ENCODE measurements around the gene GALC.

The GALC gene

GRCh38 chr14:87916886-87917275, 76.1 kb downstream of the GALC start:
- no peak for TF ChIP-seq FOXP2 (optimal IDR thresholded peaks at IDR 0.05; ENCODE audit: borderline replicate concordance, extremely low read depth, extremely low read length, insufficient read depth)
- no peak for TF ChIP-seq POLR2AphosphoS5 (IDR thresholded peaks at IDR 0.05; ENCODE audit: low read depth, low read length)
- no peak for TF ChIP-seq TAF1 (IDR thresholded peaks at IDR 0.05; ENCODE audit: borderline replicate concordance, insufficient read depth, low read length)
- TF ChIP-seq SIN3A (IDR thresholded peaks at IDR 0.05; ENCODE audit: borderline replicate concordance, insufficient read depth, low read length): no peak
- TF ChIP-seq, protein P1, sequence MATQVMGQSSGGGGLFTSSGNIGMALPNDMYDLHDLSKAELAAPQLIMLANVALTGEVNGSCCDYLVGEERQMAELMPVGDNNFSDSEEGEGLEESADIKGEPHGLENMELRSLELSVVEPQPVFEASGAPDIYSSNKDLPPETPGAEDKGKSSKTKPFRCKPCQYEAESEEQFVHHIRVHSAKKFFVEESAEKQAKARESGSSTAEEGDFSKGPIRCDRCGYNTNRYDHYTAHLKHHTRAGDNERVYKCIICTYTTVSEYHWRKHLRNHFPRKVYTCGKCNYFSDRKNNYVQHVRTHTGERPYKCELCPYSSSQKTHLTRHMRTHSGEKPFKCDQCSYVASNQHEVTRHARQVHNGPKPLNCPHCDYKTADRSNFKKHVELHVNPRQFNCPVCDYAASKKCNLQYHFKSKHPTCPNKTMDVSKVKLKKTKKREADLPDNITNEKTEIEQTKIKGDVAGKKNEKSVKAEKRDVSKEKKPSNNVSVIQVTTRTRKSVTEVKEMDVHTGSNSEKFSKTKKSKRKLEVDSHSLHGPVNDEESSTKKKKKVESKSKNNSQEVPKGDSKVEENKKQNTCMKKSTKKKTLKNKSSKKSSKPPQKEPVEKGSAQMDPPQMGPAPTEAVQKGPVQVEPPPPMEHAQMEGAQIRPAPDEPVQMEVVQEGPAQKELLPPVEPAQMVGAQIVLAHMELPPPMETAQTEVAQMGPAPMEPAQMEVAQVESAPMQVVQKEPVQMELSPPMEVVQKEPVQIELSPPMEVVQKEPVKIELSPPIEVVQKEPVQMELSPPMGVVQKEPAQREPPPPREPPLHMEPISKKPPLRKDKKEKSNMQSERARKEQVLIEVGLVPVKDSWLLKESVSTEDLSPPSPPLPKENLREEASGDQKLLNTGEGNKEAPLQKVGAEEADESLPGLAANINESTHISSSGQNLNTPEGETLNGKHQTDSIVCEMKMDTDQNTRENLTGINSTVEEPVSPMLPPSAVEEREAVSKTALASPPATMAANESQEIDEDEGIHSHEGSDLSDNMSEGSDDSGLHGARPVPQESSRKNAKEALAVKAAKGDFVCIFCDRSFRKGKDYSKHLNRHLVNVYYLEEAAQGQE (IDR thresholded peaks at IDR 0.05; ENCODE audit: insufficient read depth in 1 of 2, low read depth in 2 of 2, low read length in 2 of 2): no peak

- TF ChIP-seq POLR2AphosphoS5 (IDR thresholded peaks at IDR 0.05; ENCODE audit: low read depth, low read length): no peak
- TF ChIP-seq TAF1 (IDR thresholded peaks at IDR 0.05; ENCODE audit: borderline replicate concordance, insufficient read depth, low read length): no peak
- TF ChIP-seq SIN3A (IDR thresholded peaks at IDR 0.05; ENCODE audit: borderline replicate concordance, insufficient read depth, low read length): no peak
- TF ChIP-seq, protein P1 (IDR thresholded peaks at IDR 0.05; ENCODE audit: insufficient read depth in 1 of 2, low read depth in 2 of 2, low read length in 2 of 2): no peak
Measured at GRCh38 chr14:87916103-87916885, 76.7 kb downstream of the GALC start.

DNA sequence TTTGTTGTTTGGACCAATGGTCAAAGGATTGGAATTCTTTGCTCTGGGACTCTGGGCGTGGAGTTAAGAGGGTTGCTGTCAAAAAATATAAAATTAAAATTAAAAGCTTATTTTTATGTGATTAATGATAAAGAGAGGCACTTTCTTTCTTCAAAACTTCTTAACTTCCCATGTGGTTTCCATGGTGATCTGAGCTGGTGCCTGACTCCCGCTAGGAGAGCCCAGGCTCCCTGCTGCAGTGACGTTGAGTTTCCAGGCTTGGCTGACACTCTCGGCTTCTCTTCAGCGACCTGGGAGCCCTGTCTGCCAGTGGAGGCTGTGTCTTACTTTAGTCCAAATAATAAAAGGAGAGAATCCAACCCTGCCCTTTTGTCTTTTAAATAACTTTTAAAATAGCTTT, 84.4 kb downstream of the GALC start:
- no peak for TF ChIP-seq TAF1 (IDR thresholded peaks at IDR 0.05; ENCODE audit: borderline replicate concordance, insufficient read depth, low read length)

DNA sequence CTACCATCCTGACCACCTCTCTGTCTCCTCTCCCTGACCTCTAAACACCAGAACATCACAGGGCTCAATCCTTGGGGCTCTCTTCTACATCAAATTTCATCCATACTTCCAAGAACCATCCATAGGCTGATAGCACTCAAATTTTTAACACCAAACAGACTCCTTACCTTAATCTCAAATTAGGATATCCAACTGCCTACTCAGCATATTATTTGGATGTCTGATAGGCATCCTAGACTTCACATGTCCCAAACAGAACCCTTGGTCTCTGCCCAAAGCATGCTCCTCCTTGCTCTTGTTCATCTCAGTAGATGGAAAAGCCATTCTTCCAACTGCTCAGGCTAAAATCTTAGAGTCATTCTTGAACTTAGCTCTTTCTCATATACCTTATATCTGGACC, 91.3 kb downstream of the GALC start:
- TF ChIP-seq SIN3A (IDR thresholded peaks at IDR 0.05; ENCODE audit: borderline replicate concordance, insufficient read depth, low read length): no peak
- TF ChIP-seq POLR2AphosphoS5 (IDR thresholded peaks at IDR 0.05; ENCODE audit: low read depth, low read length): no peak
- TF ChIP-seq, protein P1 (IDR thresholded peaks at IDR 0.05; ENCODE audit: insufficient read depth in 1 of 2, low read depth in 2 of 2, low read length in 2 of 2): no peak
- no peak for TF ChIP-seq TAF1 (IDR thresholded peaks at IDR 0.05; ENCODE audit: borderline replicate concordance, insufficient read depth, low read length)
- TF ChIP-seq FOXP2 (optimal IDR thresholded peaks at IDR 0.05; ENCODE audit: borderline replicate concordance, extremely low read depth, extremely low read length, insufficient read depth): no peak

DNA sequence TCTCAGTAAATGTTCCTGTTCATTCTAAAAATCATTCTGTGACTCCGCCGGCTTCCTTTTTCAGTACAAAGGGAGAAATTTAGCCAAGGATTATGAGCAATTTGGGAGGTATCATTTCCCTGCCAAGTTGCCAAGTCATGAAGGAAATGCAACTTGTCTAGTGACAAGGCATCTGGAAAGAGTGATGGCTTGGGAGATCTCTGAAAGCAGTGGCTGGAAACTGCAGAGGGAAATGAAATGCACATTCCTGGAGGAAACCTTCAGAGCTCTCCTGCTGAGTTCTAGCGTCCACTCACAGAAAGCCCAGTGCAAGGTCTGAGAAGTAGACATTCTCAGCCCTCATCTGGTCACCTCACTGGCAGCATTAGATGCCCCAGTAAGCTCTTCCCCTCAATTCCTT, 91.7 kb downstream of the GALC start:
- TF ChIP-seq POLR2AphosphoS5 (IDR thresholded peaks at IDR 0.05; ENCODE audit: low read depth, low read length): no peak
- TF ChIP-seq, protein P1 (IDR thresholded peaks at IDR 0.05; ENCODE audit: insufficient read depth in 1 of 2, low read depth in 2 of 2, low read length in 2 of 2): no peak
